DMS 273 (cell line): ENCODE data around the gene PGM5.

Experiments
- DNase-seq: peaks from one replicate; lab custom pipeline; 2025; ENCODE audit not compliant: unreplicated experiment; lab: John Stamatoyannopoulos, UW

The PGM5 gene

DNA sequence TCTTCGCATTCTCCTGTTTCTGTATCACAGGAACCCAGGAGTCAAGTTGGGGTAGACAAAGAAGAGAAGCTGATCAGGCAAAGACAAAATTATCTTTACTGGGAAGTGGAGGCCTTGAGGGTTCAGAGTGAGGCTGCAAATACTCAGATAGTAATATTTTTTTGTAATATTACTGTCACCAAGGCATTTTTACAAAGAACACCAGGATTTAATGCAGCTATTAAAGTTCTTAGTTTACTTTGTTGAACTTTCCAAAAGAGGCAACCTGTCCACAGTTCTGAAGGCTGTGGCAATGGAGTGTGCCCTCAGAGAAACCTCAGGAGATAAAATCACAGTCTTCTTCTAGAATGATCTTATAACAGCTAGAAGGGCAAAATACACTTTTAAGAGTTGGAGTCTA is 74.9 kb downstream of the PGM5 start:
- DNase-seq = no peak

DNA sequence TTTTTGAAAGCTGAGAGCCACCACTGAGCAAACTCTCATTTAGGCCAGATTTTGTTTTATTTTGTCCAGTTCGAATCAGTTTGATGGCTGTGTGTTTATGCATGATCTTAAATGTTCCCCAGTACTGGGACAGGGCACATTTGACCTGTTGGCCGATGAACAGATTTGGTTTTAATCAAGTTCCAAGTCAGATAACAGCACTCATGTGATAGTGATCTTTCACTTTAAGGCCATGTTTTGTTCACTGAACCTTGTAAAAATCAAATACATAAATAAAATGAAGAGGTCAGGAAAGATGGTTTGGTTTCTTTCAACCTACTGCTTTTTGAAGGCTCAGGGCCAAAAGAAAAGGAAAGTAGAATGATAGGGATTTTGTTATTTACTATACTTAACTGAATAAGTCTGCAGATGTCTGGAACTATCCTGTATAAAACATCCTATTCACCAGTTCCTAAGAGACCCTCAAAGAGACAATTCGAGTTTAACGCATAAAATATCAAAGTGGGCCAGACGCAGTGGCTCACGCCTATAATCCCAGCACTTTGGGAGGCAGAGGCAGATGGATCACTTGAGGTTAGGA is 77.2 kb downstream of the PGM5 start:
- no peak for DNase-seq

DNA sequence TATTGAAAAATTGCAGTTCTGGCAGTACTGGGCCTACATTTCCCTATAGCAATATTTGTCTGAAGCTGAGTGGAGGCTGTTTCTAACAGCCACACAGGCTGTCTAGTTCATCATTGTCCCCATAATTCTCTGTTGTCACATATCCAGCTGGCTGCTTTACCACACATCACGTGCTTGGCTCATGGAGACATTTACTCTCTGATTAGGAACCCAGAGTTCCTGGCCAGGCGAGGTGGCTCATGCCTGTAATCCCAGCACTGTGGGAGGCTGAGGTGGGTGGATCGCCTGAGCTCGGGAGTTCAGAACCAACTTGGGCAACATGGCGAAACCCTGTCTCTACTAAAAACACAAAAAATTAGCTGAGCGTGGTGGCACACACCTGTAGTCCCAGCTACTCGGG is 81.4 kb downstream of the PGM5 start:
- DNase-seq = no peak

DNA sequence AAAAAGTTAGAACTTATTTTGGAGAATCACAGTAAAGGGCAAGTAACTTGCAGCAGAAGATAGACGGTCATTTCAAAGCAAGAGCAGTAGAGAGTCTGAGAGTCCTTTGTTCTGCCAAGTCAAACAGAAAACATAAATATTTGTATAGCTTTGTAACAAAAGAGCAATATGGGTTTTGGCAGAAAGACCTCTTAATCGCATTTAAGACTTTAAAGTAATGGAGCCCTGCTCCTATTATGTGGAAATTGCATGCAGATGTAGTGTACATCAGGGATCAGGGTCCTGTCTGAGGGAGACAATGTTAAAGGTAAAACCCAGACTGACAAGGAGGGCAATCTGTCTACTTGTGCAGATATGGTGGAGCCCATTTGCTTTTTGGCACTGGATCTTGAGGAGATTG is 87.2 kb downstream of the PGM5 start:
- no peak for DNase-seq

DNA sequence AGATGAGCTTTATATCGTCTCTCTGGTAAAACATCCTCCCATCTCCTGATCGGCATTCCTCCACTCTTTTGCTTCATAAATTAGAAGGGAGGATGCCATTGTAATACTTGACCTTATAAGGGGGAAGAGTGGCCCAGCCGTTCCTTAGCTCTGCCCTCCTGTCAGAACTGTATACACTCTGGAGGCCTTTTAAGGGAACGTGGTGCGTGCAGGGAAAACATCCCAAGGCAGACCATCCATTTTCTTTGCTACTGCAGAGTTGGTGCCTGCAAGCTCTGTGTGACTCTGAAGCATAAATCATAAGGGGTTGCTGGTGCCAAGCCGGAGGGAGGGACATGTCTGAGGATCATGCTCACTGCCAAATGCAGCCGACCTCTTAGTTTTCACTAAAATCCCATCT is 90.4 kb downstream of the PGM5 start:
- DNase-seq = no peak

DNA sequence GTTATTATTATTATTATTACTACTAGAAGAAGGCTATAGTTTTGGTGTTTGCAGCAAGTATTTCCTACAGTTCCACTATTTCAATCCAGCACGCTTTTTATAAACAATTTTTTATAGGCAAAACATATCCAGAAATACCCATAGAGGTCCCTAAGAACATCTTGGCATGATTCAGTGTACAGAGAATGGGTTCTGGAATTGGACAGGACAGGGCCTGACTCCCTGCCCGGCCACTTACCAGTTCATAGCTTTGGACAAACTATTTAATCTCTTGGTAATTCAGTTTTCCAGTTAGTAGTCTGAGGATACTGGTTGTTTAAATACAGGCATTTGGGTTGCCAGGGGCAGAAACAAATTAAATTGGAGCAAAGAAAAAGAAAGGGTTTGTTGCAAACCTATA is 91.2 kb downstream of the PGM5 start:
- no peak for DNase-seq

DNA sequence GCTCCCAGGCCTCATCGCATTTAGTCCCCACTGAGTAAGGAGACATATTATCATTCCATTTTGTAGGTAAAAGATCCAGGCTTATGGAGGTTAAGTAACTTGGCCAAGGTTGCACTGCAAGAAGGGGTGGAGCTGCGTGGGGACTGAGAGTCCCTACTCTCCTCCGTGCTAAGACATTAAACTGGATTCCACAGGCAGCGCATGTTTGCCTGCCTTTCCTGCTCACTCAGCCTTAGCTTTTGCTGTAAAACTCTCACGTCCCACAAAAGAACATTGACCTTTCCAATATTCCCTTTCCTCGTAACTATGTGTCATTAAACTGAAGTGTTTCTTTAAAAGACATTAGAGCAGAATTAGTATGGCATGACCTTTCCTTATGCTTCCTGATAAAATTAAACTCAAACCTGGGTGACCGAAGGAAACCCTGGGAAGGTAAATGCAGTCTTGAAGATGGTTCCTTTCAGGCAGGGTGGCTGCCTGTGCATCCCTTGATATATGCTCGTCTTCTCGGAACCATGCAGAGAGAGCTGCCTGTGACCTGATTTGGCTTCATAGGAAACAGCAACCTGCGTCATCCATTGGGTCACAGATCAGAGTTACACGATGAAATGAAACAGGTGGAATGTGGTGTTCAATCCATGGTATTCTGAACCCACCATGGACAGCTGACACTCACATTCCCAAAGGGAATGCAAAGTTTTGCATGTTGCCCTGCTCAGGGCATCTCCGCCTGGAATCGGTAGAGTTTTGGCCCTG is 98.3 kb downstream of the PGM5 start:
- no peak for DNase-seq

DNA sequence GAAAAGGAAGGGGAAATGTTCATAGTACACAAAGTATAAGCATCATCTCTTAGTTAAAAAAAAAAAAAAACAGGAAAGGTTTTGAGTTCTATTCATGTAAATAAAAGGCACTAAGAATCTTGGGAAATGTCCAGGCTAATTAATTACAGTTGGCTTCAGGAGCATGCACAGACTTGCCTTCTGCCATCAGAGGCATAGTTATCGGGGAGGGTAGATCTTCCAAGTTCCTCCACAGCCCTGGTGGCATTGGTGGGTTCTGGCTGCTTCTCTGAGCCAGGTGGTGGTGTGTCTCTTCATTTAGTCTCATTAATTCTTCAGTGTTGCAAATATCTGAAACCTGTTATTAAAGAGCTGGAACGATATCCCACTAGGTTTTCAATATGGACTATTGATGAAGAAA is 99.0 kb downstream of the PGM5 start:
- peak; percentile 71 for DNase-seq

DNA sequence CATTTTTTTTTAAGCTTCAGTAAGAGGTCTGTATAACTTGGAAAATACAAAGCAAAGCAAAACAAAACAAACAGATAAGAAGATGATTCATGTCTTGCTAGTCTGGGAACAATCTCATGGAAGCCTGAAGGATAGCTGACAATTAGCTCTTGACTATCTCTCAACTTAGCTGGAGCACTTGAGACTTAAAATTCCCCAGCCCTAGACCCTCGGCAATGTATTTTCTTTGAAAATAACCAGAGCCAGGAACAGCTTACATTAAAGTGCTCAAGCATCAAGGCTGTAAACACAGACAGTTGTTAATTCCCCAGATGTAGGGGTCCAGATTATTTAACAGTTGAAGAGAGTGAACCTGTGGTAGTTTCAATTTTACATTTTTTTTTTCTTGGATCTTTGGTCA is 101.4 kb downstream of the PGM5 start:
- DNase-seq = no peak

DNA sequence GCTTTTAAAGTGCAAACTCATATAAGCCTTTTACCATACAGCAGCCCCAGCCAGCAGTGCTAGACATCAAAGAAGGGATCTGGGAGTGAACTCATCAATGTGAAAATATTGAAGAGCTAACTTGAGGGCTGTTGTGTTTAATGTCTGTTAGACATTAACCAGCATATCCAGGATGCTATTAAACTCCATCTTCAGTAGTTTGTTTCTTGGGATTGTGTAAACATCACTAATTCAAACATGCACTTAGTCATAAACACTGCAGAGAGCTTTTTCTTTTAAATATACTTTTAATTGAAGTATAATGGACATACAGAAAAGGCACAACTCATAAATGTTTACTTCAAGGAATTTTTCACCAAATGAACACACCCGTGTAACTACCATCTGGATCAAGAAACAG is 102.5 kb downstream of the PGM5 start:
- no peak for DNase-seq

DNA sequence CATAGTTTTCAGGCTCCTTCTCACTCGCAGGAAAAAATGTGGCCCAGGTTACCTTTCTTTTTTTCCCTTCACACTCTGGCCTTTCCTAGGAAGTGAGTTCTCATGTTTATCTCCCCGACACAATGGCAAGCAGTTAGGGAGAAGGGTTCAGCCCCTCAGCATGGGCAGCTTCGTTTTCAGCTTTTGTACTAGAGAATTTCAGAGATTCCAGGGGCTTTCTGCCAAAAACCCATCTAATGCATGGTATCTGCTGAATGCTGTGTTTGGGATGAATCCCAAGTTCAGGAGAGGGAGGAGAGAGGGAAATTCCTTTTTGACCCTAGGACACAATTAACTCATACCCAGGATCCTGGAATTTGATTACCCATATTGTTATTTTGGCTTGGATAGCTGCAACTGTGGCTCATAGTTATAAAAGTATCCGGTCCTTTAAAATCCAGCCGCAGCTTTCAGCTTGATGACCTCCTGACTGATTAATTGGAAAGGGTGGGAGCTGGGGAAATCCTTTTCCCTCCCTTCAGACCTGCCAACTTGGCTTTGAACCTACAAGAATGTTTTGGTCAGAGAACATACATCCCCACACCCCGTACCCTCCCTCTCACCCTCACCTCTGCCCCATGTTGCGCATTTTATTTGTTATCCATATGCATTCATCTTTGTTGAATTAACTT is 105.8 kb downstream of the PGM5 start:
- no peak for DNase-seq

DNA sequence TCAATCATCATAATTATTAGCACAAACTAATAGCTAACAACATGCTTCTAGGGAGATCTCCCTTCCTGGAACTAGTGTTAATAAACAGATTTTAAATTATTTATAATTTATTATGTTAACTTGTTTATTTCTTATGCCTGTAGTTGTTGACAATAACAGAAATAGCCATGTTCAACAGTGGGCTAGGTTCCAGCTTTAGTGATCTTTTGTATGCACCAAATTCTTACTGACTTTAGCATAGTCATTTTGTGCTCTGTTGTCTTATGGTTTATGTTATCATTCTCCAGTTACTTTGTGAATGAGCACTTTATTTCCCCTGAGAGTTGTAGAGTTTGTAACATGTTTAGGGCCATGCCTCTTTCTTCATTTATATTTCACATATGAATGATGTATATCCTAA is 113.7 kb downstream of the PGM5 start:
- no peak for DNase-seq

DNA sequence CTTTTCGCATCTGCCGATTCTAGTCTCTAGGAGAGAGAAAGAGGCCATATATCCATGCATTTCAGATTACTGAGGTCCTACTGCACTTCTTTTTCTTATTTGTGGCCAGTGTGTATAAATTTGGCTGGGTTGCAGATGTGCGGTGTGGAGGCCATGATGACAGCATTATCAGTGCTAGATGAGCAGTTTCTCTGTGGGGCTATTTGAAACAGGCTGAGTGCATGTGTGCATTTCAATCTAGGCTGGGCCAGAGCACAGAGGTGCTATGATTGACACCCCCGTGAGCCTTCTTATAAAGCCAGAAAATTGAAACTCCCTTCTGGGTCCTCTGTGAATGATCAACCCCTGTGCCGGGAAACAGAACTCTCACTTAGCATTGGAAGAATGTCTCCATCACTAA is 114.2 kb downstream of the PGM5 start:
- DNase-seq = no peak

DNA sequence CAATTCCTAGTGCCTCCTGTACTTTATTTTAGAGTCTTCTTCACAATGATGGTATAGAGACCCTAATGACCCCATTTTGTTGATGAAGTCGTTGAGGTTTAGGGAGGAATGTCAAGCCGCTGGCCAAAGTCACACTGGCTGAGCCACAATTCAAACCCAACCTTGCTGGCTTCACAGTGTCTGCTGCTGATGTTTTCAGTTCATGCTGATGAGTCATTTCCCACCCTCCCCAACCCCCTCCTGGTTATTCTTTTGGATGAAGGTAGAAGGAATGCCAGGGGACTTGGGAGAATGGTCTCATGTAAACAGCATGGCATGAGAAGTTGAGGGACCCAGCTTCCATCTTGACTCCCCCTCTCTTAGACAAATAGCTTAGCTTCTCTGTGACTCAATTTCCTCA is 115.7 kb downstream of the PGM5 start:
- no peak for DNase-seq

DNA sequence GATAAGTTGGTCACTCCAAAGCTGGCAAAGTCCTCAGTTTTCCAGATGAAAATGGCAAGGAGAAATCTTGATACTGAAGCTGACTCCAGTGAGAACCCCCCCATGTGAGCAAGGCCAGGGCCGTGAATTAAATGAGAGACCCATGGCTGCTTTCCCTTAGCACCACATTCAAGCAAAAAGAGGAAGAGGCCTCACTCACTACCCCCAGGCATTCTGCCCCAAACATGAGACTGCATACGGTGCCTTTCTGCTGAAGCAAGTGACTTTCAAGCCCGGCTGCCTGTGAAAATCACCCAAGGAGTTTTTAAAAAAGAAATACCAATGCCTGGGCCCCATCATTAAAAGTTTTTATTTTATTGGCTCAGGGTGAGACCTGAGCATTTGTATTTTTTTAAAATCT is 117.4 kb downstream of the PGM5 start:
- DNase-seq = no peak

DNA sequence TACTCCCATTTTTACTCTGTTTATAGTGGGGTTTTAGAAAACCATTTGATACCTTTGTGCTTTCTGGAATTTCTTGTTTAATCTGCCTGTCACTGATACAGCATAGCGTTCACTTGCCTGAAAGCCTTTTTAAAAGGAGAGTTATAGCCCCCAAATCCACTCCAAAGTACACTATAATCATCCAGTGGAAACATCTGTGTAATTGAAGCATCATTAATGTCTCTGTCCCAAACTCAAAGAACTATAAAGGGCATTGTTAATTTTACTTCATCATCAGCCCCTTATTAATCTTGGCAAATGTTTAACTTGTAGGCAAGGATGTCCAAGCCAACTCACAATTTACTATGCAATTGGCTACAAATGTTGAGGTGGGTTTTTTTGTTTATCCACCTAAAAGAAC is 120.0 kb downstream of the PGM5 start:
- DNase-seq = no peak

DNA sequence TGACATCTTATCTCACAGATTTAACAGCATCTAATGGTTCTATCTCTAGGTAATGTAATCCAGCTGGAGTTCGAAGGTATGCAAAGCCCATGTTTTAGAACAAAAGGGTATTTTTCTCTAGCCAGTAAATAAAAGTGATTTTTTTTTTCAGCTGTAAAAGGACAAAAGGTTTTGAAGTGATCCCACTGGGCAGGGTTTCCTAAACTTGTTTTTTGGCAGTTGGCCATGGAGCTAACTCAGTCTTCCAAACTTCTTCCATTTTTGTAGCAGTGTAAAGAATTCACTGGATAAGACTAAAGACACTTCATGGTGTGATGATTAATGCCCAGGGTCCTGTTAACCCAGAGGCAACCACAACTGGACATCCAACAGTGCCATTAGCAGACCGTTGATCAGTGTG is 120.4 kb downstream of the PGM5 start:
- DNase-seq = peak; percentile 13

DNA sequence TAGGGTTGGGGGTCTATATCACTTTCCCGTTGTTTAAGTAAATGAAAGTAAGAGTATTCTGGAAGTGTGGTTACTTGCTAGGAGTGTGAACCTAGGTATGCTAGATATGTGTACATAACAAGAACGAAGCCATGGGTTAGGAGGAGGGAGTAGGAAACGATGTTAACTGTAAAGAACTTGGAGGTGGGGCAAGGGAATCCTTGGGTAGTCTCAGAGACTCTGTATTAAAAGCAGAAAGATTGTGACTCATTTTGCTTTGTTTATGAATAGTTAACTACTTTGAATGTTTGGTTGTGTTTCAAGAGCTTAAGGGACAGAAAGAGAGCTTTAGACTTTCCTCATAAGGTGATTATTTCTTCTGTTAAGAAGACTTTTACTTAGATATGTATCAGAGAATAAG is 124.4 kb downstream of the PGM5 start:
- no peak for DNase-seq

DNA sequence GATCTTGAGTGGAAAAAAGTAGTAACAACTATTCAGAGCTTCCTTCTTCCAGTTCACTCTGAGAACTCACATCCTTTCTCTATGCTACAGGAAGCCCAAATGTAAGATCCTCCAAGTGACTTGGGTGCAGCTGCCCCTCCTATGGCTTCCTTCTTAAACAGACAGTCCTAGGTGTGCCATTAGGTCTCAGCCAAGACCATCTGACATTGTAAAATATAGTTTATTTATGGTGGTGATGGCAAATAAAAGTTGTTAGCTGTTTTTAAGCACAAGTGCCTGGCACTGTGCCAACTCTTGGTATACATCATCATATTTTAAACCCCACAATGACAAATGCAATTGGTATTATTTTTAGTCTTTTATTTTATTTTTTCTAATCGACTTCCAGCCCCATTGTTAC is 126.1 kb downstream of the PGM5 start:
- DNase-seq = peak; percentile 13

DNA sequence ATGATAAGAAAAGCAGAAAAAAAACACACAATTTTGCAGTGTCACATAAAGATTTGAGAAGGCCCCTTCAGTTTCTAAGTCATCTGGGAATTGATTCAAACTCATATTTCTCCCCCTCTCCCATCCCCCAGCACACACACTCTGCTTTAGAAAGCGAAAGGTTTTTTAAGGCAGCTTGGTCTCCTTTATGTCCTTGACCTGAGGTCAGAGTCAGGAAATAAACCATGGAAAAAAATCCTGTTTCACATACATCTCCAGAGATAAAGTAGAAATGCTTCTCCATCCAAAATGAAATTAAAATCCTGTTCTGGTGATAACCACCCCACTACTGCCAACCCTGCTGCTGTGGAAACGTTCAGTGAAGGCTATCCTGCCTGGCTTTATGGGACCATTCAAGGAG is 131.7 kb downstream of the PGM5 start:
- DNase-seq = no peak

DNA sequence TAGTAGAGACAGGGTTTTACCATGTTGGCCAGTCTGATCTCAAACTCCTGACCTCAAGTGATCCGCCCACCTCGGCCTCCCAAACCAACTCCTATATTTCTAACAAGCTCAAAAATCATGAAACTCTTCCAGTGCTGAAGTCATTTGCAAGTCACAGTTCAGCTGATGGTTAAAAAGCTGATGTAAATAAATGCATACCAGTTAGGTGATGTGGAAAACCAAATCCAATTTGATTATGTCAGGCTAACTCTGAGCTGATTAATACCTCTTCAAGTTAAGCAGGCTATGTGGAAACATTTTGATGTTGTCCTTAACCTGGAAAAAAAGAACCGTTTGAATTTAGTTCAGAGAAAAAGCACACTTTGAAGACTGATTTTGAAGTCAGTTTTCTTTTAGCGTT is 133.2 kb downstream of the PGM5 start:
- DNase-seq = no peak

DNA sequence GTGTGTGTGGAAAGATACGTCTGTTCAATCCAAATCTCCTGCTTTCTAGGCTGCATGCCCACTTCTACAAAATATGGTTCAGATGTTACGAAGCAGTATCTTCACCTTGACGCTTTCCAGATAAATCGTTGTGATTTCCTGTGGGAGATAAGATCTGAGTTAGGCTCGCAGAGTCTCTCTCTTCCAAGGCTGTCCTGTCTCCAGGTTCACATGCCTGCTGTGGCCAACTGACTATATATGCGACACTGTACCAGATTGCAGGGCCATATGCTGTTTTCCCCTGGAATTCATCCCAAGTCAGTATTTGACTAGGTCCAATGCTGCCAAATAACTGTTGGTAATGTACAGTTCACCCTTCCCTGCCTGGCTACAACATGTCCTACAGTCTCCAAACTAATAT is 136.4 kb downstream of the PGM5 start:
- peak; percentile 96 for DNase-seq

DNA sequence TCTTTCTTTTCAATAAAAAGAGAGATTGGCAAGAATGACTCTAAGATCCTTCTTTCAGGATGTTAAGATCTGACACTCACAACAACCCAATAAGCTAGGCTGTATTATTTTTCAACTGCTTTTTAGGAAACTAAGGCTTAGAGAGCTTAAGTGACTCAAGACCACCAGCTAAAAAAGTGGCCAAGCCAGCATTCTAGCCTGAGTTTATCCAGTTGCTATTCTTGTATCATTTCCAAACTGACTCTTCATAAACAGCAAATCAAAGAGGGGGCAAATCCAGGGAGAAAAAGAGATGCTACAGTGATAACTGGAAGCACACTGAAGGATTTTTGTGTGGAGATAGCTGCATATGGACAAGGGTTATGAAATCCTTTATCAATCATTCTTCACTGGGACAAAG is 137.1 kb downstream of the PGM5 start:
- DNase-seq = no peak
